ENCODE results near the gene RNF40.

- TF ChIP-seq CTCF (IDR thresholded peaks at IDR 0.05), result no peak
- TF ChIP-seq POLR2A (IDR thresholded peaks at IDR 0.05), result no peak
Measured at GRCh38 chr16:30728899-30729672, 33.0 kb upstream of the RNF40 start.
